Upper lobe of left lung (tissue), 4 donors: ENCODE data around the gene PPP1R1B.

Source experiments
- CTCF ChIP-seq, 6 experiments: fragments of 450-650 bp in 4 of 6; fragments of 200-600 bp in 2 of 6; sonication (generic) in 2 of 6; IDR thresholded peaks; one replicate each; pipeline ENCODE4 v1.5.1; 2016 to 2019; ENCODE audit warnings: antibody characterized with exemption in 6 of 6
- POLR2A ChIP-seq, 4 donors: fragments of 450-650 bp; IDR thresholded peaks; one replicate each; pipeline ENCODE4 v1.5.1; 2016 to 2017; ENCODE audit warnings: antibody characterized with exemption in 4 of 4, mild to moderate bottlenecking in 2 of 4
- POLR2AphosphoS5 ChIP-seq, 2 donors: sonication (generic); formaldehyde crosslinking; IDR thresholded peaks; one replicate each; pipeline ENCODE4 v1.5.1; 2017; ENCODE audit warnings: antibody characterized with exemption in 2 of 2

DNA sequence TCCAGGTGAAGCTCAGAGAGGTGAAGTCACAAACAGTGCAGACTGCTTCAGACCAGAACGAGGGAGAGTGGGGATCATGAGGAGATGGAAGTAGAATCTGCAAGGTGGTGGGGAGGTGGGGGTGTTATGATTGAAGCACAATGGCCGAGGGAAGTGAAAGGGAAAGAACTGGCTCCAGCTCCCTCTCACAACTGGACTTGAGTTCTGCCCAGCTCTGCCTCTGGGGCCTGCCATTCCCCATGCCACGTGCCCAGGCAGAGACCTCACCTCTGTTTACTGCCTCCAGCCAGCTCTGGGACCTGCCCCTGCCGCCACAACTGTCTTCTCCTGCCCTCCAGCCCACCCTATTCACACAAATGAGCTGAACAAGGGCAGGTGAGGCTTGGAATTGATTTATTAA, 44.0 kb downstream of the PPP1R1B start:
- TF ChIP-seq CTCF (IDR thresholded peaks at IDR 0.05) (no peak), POLR2AphosphoS5 (IDR thresholded peaks at IDR 0.05) (no peak), POLR2A (IDR thresholded peaks at IDR 0.05) (no peak)
